DMS 273 (cell line): ENCODE data around the gene PPP2R1A.
"Not testable (repeated sequence)": the region's sequence is repeated elsewhere in the genome, so short reads cannot be mapped to it uniquely, and the experiment has no call there.

ENCODE experiments used
- DNase-seq: peaks from one replicate; lab custom pipeline; 2025; ENCODE audit not compliant: unreplicated experiment; lab: John Stamatoyannopoulos, UW

The PPP2R1A gene

DNA sequence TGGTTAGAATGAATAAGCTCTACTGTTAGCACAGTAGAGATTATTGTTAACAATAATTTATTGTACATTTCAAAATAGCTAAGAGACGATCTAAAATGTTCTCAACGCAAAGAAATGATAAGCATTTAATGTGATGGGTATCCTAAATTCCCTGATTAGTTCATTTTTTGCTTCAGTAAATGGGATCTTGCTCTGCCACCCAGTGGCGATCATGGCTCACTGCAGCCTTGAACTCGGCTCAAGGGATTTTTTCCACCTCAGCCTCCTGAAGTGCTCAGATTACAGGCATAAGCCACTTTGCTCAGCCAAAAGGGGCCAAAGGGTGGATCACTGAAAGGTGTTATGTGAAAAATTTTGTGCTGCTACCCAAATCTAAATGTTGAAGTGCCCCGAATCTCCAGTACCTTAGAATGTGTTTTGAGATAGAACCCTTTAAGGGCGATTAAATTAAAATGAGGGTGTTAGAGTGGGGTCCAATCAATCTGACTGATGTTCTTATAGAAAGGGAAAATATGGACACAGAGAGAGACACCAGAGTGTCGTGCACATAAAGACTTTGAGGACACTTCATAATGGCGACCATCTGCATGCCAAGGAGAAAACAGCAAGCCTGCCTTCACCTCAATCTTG lies 48.0 kb downstream of the PPP2R1A start:
- peak; percentile 77 for DNase-seq

DNA sequence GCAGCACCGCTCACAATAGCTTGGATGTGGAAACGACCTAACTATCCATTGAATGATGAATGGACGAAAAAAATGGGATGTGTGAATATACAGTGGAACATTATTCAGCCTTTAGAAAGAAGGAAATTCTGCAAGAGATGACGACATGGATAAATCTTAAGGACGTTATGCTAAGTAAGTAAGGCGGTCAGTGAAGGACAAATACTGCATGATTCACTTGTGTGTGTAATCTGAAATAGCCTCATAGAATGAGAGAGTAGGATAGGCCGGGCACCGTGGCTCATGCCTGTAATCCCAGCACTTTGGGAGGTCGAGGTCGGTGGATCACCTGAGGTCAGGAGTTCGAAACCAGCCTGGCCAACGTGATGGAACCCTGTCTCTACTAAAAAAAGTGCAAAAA lies 54.2 kb downstream of the PPP2R1A start:
- DNase-seq: no peak

DNA sequence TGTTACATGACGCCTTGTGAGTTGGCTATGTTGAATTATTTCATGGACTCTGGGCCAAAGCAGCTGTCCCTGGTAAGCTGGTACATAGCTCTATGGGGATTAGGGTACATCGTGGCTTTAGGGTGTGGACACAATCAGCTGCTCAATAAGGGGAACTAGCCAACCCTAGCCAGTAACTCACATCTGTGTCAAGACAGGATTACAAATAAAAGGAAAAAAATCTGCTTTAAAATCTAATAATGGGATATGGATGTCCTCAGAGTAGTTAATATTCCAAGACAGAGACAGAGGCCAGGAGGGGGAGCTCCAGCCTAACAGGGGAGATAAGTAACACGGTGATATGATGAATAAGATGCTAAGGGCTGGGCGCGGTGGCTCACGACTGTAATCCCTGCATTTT lies 58.4 kb downstream of the PPP2R1A start:
- DNase-seq: peak; percentile 73

DNA sequence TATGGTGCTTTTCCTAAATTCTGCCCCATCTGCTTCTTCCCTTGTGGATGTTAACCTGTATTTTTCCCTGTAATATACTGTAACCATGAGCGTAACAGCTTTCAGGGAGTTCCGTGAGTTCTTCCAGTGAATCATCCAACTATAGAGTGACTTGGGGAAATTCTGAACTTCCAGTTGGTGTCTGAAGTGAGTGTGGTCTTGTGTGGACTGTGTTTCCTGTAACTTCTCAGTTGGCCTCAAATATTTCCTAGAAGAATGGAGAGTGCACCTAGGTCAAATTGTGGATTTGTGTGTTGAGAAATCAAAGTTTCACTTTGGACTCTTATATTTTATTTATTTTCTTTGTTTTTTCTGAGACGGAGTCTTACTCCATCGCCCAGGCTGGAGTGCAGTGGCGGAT lies 68.6 kb downstream of the PPP2R1A start:
- DNase-seq: no peak

DNA sequence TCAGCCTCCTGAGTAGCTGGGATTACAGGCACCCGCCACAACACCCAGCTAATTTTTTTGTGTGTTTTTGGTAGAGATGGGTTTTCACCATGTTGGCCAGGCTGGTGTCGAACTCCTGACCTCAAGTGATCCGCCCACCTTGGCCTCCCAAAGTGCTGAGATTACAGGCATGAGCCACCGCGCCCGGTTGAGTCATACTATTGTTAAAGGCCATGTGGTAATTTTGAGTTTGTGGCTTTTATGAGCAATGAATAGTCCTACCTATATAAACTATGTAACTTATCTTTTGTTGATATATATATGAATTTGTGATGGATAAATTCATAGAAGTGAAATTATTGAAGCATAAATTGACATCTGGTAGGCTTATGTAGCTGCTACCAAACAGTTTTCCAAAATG lies 75.7 kb downstream of the PPP2R1A start:
- DNase-seq: not testable (repeated sequence)

DNA sequence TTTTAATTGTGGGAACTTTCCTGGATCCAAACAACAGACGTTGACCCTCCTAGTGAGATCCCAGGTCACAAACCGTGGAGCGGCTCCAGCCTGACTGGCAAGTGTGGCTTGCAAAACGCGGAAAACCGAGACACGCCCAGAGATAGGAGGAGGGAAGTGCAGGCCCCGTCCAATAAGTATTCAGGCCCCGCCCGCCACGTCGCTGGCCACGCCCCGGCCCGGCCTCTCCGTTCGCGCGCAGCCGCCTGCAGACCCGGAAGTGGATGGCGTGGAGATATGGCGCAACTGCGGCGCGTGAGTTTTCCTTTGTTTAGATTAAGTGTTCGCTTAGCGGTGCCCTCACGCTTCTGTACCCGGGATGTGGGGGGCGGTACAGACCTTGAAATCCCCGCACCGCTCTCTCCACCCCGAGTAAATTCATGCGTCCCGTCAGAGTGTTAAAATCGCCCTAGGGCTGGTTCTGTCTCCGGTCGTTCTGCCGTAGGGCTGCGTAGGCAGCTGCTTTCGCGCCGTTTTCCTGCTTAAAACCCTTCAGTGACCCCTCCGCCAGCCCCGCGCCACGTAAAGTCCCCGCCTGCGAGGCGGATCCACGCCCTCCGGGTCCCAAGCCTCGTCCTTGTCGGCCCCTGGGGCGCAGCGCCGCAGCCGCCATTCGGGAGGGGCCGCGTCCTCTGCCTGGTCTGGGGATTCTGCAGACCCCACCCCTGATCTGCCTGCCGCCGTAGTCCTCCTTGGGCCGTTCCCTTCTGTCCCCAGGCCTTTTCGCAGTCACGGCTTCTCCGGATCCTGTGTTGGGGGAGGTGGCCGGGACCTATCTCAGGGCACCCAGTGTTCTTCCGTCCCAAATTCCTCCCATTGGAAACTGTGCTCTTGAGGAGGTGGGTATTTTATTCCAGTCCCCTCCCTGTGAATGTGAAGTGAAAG lies 79.7 kb downstream of the PPP2R1A start, which contains the start of gene ZNF766:
TSS of gene ZNF766 (plus strand) at position 250 of the 924 bp plus-strand sequence. CDS start at position 277, 27 bp downstream.
- peak; percentile 98 for DNase-seq

DNA sequence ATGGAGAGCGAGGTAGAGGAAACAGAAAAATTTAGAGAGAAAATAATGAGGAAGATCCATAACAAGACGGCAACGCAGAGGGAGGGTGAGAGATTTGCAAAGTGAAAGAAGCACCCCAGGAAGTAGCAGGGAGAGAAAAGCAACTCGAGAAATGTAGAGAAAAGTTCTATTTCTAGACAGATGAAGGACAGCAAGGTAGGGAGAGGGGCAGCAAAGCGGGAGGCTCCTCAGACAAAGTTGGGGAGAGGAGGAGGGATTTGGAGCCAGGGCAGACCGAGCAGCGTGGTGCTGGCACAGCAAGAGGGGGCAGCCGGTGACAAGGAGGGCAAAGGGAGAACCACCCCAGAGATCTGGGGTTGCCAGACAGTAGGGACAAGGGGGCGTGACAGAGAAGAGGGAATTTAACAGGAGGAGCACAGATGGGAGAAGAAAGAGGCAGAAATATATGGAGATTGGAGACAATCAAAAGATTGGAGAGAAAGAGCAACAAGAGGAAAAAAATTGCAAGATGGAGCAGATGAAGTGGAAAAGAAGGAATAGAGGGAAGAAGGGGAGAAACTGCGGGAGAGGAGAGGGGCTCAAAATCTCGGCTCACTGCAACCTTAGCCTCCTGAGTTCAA lies 80.5 kb downstream of the PPP2R1A start:
- peak; percentile 47 for DNase-seq

DNA sequence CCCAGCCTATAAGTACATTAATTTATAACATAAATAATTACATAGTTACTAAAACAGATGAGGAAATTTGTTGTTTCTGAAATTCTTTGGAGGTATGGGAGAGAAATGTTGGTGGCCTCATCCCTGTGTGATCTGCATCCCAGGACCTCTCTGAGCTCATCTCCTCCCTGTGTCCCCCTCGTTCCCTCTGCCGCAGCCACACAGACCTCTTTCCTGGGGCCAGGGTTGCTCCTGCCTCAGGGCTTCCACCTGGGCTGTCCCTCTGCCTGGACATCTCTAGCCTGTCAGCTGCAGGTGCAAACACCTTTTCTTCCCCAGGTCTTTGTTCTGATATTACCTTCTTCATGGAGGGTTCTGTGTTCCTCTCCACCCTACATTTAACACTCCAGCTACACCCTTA lies 83.4 kb downstream of the PPP2R1A start:
- DNase-seq: no peak

DNA sequence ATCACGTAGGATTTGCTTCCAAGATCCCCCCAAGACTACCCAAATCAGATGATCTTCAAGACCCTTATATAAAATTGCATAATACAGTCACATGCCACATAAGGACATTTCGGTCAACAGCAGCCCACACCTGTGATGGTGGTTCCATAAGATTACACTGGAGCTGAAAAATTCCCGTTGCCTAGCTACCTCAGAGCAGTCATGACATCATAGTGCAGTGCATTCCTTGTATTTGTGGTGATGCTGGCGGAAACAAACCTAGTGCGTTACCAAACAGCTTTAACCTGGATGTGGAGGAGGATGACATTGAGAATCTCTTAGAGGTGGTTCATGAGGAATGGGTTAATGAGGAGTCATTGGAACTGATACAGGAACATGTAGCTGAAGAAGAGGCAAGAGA lies 84.3 kb downstream of the PPP2R1A start:
- DNase-seq: no peak

DNA sequence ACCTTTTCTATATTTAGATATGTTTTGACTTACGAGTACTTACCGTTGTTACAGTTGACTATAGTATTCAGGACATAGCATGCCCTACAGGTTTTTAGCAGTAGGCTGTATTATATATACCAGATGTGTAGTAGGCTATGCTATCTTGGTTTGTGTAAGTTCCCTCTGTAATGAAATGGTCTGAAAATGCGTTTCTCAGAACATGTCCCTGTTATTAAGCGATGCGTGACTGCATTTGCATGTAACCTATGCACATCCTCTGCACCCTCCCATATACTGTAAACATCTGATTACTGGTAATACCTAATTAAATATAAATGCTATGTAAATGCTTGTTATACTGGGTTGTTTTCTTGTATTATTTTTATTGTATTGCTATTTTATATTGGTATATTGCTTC lies 86.1 kb downstream of the PPP2R1A start:
- DNase-seq: no peak

DNA sequence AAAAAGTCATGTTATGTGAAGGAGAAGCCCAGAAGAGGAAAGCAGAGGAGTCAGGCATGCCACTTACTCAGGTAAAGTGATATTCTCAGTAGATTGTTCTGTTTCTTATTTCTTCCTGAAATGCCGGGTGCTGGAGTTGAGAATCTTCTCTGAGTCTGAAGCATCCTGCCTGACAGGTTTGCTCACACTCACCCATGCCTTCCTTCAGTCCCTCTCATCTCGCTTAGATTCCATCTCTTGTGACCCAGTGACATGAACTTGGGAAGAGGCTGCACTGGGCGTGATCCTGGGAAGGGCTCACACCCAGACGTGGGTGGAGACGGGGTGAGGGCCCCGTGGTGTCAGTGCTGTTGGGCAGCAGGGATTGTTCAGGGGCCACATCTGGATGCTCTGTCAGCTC lies 87.6 kb downstream of the PPP2R1A start:
- no peak for DNase-seq
